ENCODE results near the gene TRABD2B.

TRABD2B gene

DNA sequence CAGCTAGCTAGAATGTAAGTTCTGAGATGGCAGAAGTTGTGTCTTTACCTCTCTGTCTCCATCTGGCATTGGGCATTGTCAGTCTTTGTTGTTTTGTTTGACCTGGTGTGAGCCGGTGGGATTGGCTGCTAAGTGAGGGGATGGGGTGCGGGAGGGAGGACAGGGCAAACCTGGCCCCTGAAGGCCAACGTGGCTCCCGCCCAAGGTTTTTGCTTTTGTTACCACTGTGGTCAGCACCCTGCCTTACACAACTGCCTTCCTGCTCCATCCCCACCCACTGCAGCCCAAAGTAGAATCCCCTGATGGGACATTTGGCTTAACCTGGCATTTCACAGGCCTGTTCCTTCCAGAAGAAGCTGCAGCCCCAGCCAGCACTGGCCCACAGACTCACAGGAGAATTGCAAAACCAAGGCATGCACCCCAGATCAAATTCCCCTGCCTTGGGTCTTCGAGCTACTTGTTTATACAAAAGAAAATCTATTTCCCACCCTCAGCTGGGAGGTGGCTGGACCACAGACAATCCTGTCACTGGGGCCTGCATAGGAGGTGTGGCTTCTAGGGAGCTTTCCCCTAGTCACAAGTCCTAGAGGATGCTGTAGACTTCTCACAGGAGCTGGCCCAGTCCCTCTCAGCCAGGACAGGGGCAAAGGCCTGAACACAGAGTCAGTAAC lies 147.5 kb downstream of the TRABD2B start:
- H3K9ac ChIP-seq (ENCODE audit: low read length): no peak overlapping the region
- no peak overlapping the region for H3K27ac ChIP-seq (ENCODE audit: low read length, poor library complexity, severe bottlenecking)
- no peak overlapping the region for H3K4me3 ChIP-seq (ENCODE audit: insufficient read depth in 1 of 2, low read depth in 1 of 2, low read length in 2 of 2)
- no peak overlapping the region for H2BK15ac ChIP-seq (ENCODE audit: low read depth, poor library complexity, severe bottlenecking)
- no peak overlapping the region for H2AFZ ChIP-seq (ENCODE audit: low read depth, low read length)
- no peaks in the 10 kb centered on the region for H3K4me1 ChIP-seq (ENCODE audit: control insufficient read depth, insufficient read depth, low read depth, low read length)
- H3K27me3 ChIP-seq (ENCODE audit: control insufficient read depth in 1 of 2, insufficient read depth in 1 of 2, low read length in 2 of 2): peaks cover 0 to 2% of the 10 kb centered on the region in 2 experiments
- H2BK12ac ChIP-seq (ENCODE audit: low read length in 2 of 2): no peak overlapping the region
- no peak overlapping the region for H4K8ac ChIP-seq (ENCODE audit: low read length)
- H2BK120ac ChIP-seq (ENCODE audit: low read depth, low read length): no peak overlapping the region
- H3K18ac ChIP-seq (ENCODE audit: low read depth in 1 of 2, low read length in 2 of 2): no peak overlapping the region
- no peaks in the 10 kb centered on the region for H3K79me1 ChIP-seq (replicated peaks; ENCODE audit: low read length, poor library complexity, severe bottlenecking)
- DNase-seq: no peak
- no peak overlapping the region for H3K4ac ChIP-seq (ENCODE audit: low read depth in 1 of 2, low read length in 2 of 2)
- H3K36me3 ChIP-seq (ENCODE audit: control insufficient read depth in 1 of 2, insufficient read depth in 2 of 2, low read depth in 1 of 2, low read length in 2 of 2): no peaks in the 10 kb centered on the region
- H4K91ac ChIP-seq (ENCODE audit: low read length): no peak overlapping the region
- H2AK5ac ChIP-seq (ENCODE audit: low read length, severe bottlenecking): no peak overlapping the region
- WGBS: 89% methylated on average over 2 of the region's 5 CpGs
- H3K9me3 ChIP-seq (ENCODE audit: control insufficient read depth, low read length): no peaks in the 10 kb centered on the region
- no peak overlapping the region for H3K4me2 ChIP-seq (ENCODE audit: low read length, poor library complexity, severe bottlenecking)
- no peak overlapping the region for H2BK5ac ChIP-seq (ENCODE audit: low read depth, low read length, poor library complexity, severe bottlenecking)
- no peak overlapping the region for H3K23ac ChIP-seq (ENCODE audit: low read length in 2 of 2)
- no peak overlapping the region for H3K14ac ChIP-seq (ENCODE audit: low read length in 2 of 2)

DNA sequence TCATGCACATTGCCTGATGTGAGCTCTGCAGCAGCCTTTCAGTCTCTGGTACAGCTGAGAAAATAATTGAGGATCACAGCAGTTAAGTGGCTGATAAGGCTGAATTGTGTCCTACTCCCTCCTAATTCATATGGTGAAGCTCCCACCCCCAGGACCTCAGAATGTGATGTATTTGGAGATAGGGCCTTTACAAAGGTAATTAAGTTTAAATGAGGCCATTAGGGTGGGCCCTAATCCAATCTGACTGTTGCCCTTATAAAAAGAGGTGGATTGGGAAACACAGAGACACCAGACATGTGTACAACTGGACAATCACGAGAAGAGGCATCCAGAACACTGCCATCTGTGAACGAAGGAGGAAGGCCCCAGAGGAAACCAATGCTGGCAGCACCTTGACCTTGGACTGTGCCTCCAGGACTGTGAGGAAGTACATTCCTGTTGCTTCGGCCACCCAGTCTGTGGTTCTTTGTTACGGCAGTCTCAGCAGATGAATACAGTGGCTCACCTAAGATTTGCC lies 148.1 kb downstream of the TRABD2B start:
- Histone ChIP-seq H3K79me1 (replicated peaks; ENCODE audit: low read length, poor library complexity, severe bottlenecking) (no peaks in the 10 kb centered on the region), H3K9me3 (ENCODE audit: control insufficient read depth, low read length) (no peaks in the 10 kb centered on the region), H3K4me3 (ENCODE audit: insufficient read depth in 1 of 2, low read depth in 1 of 2, low read length in 2 of 2) (no peak overlapping the region), H3K4ac (ENCODE audit: low read depth in 1 of 2, low read length in 2 of 2) (no peak overlapping the region), H2BK12ac (ENCODE audit: low read length in 2 of 2) (no peak overlapping the region), H2AFZ (ENCODE audit: low read depth, low read length) (no peak overlapping the region), H4K91ac (ENCODE audit: low read length) (no peak overlapping the region), H4K8ac (ENCODE audit: low read length) (no peak overlapping the region), H3K36me3 (ENCODE audit: control insufficient read depth in 1 of 2, insufficient read depth in 2 of 2, low read depth in 1 of 2, low read length in 2 of 2) (no peaks in the 10 kb centered on the region), H2BK120ac (ENCODE audit: low read depth, low read length) (no peak overlapping the region), H3K27me3 (ENCODE audit: control insufficient read depth in 1 of 2, insufficient read depth in 1 of 2, low read length in 2 of 2) (peaks cover 0 to 2% of the 10 kb centered on the region in 2 experiments), H2BK5ac (ENCODE audit: low read depth, low read length, poor library complexity, severe bottlenecking) (no peak overlapping the region), H3K27ac (ENCODE audit: low read length, poor library complexity, severe bottlenecking) (no peak overlapping the region), H3K4me1 (ENCODE audit: control insufficient read depth, insufficient read depth, low read depth, low read length) (no peaks in the 10 kb centered on the region), H2AK5ac (ENCODE audit: low read length, severe bottlenecking) (no peak overlapping the region), H3K23ac (ENCODE audit: low read length in 2 of 2) (no peak overlapping the region), H3K9ac (ENCODE audit: low read length) (no peak overlapping the region), H3K18ac (ENCODE audit: low read depth in 1 of 2, low read length in 2 of 2) (no peak overlapping the region), H3K4me2 (ENCODE audit: low read length, poor library complexity, severe bottlenecking) (no peak overlapping the region), H2BK15ac (ENCODE audit: low read depth, poor library complexity, severe bottlenecking) (no peak overlapping the region), H3K14ac (ENCODE audit: low read length in 2 of 2) (no peak overlapping the region)
- 70% methylated on average over 4 of the region's 4 CpGs for WGBS
- no peak for DNase-seq

DNA sequence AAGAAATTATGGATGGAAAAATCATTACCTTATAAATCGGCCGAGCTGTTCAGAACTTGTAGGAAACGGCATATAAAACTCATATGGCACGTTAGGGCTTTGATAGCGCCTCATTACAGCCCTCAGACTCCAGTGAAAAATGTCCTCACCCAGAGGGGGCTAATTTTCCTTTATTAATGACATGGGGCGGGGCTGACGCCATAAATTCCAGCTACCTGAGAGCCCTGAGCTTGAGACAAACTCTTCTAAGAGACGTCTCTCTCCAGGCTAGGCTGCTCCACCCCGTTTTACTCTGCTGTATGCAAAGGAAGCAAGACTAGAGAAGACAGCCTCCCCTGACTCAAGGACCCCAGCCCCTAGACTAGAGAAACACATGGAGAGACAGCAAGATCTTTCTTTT lies 149.4 kb downstream of the TRABD2B start:
- Histone ChIP-seq H3K4me2 (ENCODE audit: low read length, poor library complexity, severe bottlenecking) (no peak overlapping the region), H3K27ac (ENCODE audit: low read length, poor library complexity, severe bottlenecking) (no peak overlapping the region), H3K9ac (ENCODE audit: low read length) (no peak overlapping the region), H3K79me1 (replicated peaks; ENCODE audit: low read length, poor library complexity, severe bottlenecking) (no peaks in the 10 kb centered on the region), H3K4me3 (ENCODE audit: insufficient read depth in 1 of 2, low read depth in 1 of 2, low read length in 2 of 2) (no peak overlapping the region), H3K27me3 (ENCODE audit: control insufficient read depth in 1 of 2, insufficient read depth in 1 of 2, low read length in 2 of 2) (peaks cover 5 to 10% of the 10 kb centered on the region in 2 experiments), H2BK12ac (ENCODE audit: low read length in 2 of 2) (no peak overlapping the region), H4K91ac (ENCODE audit: low read length) (no peak overlapping the region), H4K8ac (ENCODE audit: low read length) (no peak overlapping the region), H3K36me3 (ENCODE audit: control insufficient read depth in 1 of 2, insufficient read depth in 2 of 2, low read depth in 1 of 2, low read length in 2 of 2) (no peaks in the 10 kb centered on the region), H3K9me3 (ENCODE audit: control insufficient read depth, low read length) (no peaks in the 10 kb centered on the region), H3K23ac (ENCODE audit: low read length in 2 of 2) (no peak overlapping the region), H3K14ac (ENCODE audit: low read length in 2 of 2) (no peak overlapping the region), H2BK15ac (ENCODE audit: low read depth, poor library complexity, severe bottlenecking) (no peak overlapping the region), H3K4me1 (ENCODE audit: control insufficient read depth, insufficient read depth, low read depth, low read length) (no peaks in the 10 kb centered on the region), H2AFZ (ENCODE audit: low read depth, low read length) (no peak overlapping the region), H2BK5ac (ENCODE audit: low read depth, low read length, poor library complexity, severe bottlenecking) (no peak overlapping the region), H3K18ac (ENCODE audit: low read depth in 1 of 2, low read length in 2 of 2) (no peak overlapping the region), H2AK5ac (ENCODE audit: low read length, severe bottlenecking) (no peak overlapping the region), H3K4ac (ENCODE audit: low read depth in 1 of 2, low read length in 2 of 2) (no peak overlapping the region), H2BK120ac (ENCODE audit: low read depth, low read length) (no peak overlapping the region)
- no peak for DNase-seq
- WGBS: 82% methylated on average over 9 of the region's 9 CpGs

DNA sequence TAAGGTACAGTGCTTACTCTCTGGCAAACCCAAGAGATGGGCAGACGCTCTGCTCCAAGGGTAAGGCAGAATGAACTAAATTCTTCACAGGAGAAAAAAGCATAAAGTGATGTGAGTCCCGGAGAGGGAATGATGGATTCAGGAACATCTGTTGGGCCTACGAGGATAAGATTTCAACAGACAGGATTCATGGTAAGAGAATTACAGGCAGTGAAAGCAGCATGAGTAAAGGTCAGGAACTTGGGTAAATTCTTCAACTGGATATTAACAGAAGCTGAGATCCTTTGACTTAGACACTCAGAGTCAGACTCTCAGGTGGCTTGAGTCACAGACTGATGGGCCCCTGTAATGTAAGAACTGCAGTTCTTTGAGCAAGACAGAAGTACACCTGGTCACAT lies 152.6 kb downstream of the TRABD2B start:
- Histone ChIP-seq H3K27me3 (ENCODE audit: control insufficient read depth in 1 of 2, insufficient read depth in 1 of 2, low read length in 2 of 2) (peaks cover 5 to 10% of the 10 kb centered on the region in 2 experiments), H3K36me3 (ENCODE audit: control insufficient read depth in 1 of 2, insufficient read depth in 2 of 2, low read depth in 1 of 2, low read length in 2 of 2) (no peaks in the 10 kb centered on the region), H2BK12ac (ENCODE audit: low read length in 2 of 2) (no peak overlapping the region), H3K4me1 (ENCODE audit: control insufficient read depth, insufficient read depth, low read depth, low read length) (no peaks in the 10 kb centered on the region), H2AK5ac (ENCODE audit: low read length, severe bottlenecking) (no peak overlapping the region), H3K27ac (ENCODE audit: low read length, poor library complexity, severe bottlenecking) (no peak overlapping the region), H3K18ac (ENCODE audit: low read depth in 1 of 2, low read length in 2 of 2) (no peak overlapping the region), H3K4me2 (ENCODE audit: low read length, poor library complexity, severe bottlenecking) (no peak overlapping the region), H2AFZ (ENCODE audit: low read depth, low read length) (no peak overlapping the region), H3K4me3 (ENCODE audit: insufficient read depth in 1 of 2, low read depth in 1 of 2, low read length in 2 of 2) (no peak overlapping the region), H2BK120ac (ENCODE audit: low read depth, low read length) (no peak overlapping the region), H3K79me1 (replicated peaks; ENCODE audit: low read length, poor library complexity, severe bottlenecking) (no peaks in the 10 kb centered on the region), H3K14ac (ENCODE audit: low read length in 2 of 2) (no peak overlapping the region), H2BK15ac (ENCODE audit: low read depth, poor library complexity, severe bottlenecking) (no peak overlapping the region), H3K9ac (ENCODE audit: low read length) (no peak overlapping the region), H3K4ac (ENCODE audit: low read depth in 1 of 2, low read length in 2 of 2) (no peak overlapping the region), H2BK5ac (ENCODE audit: low read depth, low read length, poor library complexity, severe bottlenecking) (no peak overlapping the region), H4K91ac (ENCODE audit: low read length) (no peak overlapping the region), H4K8ac (ENCODE audit: low read length) (no peak overlapping the region), H3K9me3 (ENCODE audit: control insufficient read depth, low read length) (no peaks in the 10 kb centered on the region), H3K23ac (ENCODE audit: low read length in 2 of 2) (no peak overlapping the region)
- 80% methylated on average over 3 of the region's 3 CpGs for WGBS
- no peak for DNase-seq
